OCI-LY1 (cell line): ENCODE measurements around the gene GMCL2.

ENCODE experiments used
- H2AFZ ChIP-seq: fragments of 200-600 bp; sonication (generic), shearing (Covaris generic); 2 replicates; pipeline ENCODE4 v1.6.0; 2014; ENCODE audit warnings: antibody characterized with exemption, mild to moderate bottlenecking, low read length
- H3F3A ChIP-seq: fragments of 200-600 bp; sonication (generic), shearing (Covaris generic); 2 replicates; pipeline ENCODE4 v1.6.0; 2014; ENCODE audit warnings: mild to moderate bottlenecking, antibody characterized with exemption, low read length, moderate library complexity; ENCODE audit not compliant: insufficient read depth
- H3K27ac ChIP-seq: fragments of 200-600 bp; sonication (generic); 2 replicates; pipeline ENCODE4 v1.5.1; 2014; ENCODE audit warnings: low read length, mixed run types, mild to moderate bottlenecking, low read depth; ENCODE audit not compliant: poor library complexity, severe bottlenecking
- H3K27me3 ChIP-seq: fragments of 200-600 bp; sonication (generic); 2 replicates; pipeline ENCODE4 v1.6.0; 2014; ENCODE audit warnings: antibody characterized with exemption, mild to moderate bottlenecking, low read length, moderate library complexity; ENCODE audit not compliant: insufficient read depth
- H3K36me3 ChIP-seq: fragments of 200-600 bp; sonication (generic); 2 replicates; pipeline ENCODE4 v1.6.1; 2014; ENCODE audit warnings: mild to moderate bottlenecking, antibody characterized with exemption, low read length, moderate library complexity, mixed read lengths; ENCODE audit not compliant: insufficient read depth
- H3K4me1 ChIP-seq: fragments of 200-600 bp; sonication (generic); 2 replicates; pipeline ENCODE4 v1.5.1; 2014; ENCODE audit warnings: mild to moderate bottlenecking, low read length, moderate library complexity; ENCODE audit not compliant: insufficient read depth, severe bottlenecking
- H3K4me2 ChIP-seq: fragments of 200-600 bp; sonication (generic), shearing (Covaris generic); 2 replicates; pipeline ENCODE4 v1.6.1; 2014; ENCODE audit warnings: low read length
- H3K4me3 ChIP-seq: fragments of 200-600 bp; sonication (generic); 2 replicates; pipeline ENCODE4 v1.5.1; 2014; ENCODE audit warnings: low read length, low read depth, mild to moderate bottlenecking, mixed read lengths; ENCODE audit not compliant: poor library complexity, severe bottlenecking
- H3K79me2 ChIP-seq: fragments of 200-600 bp; shearing (Covaris generic); 2 replicates; pipeline ENCODE4 v1.6.1; 2016; ENCODE audit warnings: mixed run types, low read length, mixed read lengths; ENCODE audit not compliant: insufficient read depth
- H3K9ac ChIP-seq: fragments of 200-600 bp; sonication (generic), shearing (Covaris generic); 2 replicates; pipeline ENCODE4 v1.6.1; 2014; ENCODE audit warnings: mild to moderate bottlenecking, low read length, mixed read lengths
- H3K9me2 ChIP-seq: fragments of 200-600 bp; sonication (generic), shearing (Covaris generic); 2 replicates; pipeline ENCODE4 v1.6.1; 2014; ENCODE audit warnings: low read depth, mild to moderate bottlenecking, low read length, mixed read lengths
- H3K9me3 ChIP-seq: fragments of 200-600 bp; shearing (Covaris generic); 2 replicates; pipeline ENCODE4 v1.6.1; 2014; ENCODE audit warnings: low read length, mixed read lengths
- H4K20me1 ChIP-seq: fragments of 200-600 bp; sonication (generic), shearing (Covaris generic); 2 replicates; pipeline ENCODE4 v1.6.0; 2016; ENCODE audit warnings: mild to moderate bottlenecking, low read length; ENCODE audit not compliant: insufficient read depth
- CTCF ChIP-seq: fragments of 200-600 bp; sonication (generic), shearing (Covaris generic); IDR thresholded peaks from 2 replicates; pipeline ENCODE4 v1.5.1; 2017; ENCODE audit warnings: mild to moderate bottlenecking, antibody characterized with exemption, low read length, moderate library complexity, mixed read lengths
- EZH2 ChIP-seq: fragments of 200-600 bp; sonication (generic), shearing (Covaris generic); IDR thresholded peaks from 2 replicates; pipeline ENCODE4 v1.8.0; 2017; ENCODE audit warnings: borderline replicate concordance, mixed run types, mild to moderate bottlenecking, antibody characterized with exemption, low read length, moderate library complexity, mixed read lengths

GMCL2 gene

GRCh38 chr5:178192787-178193186 is 5.6 kb upstream of the GMCL2 start:
- H3F3A ChIP-seq = no peaks in the 10 kb centered on the region
- H3K4me1 ChIP-seq = no peaks in the 10 kb centered on the region
- TF ChIP-seq EZH2 (no peak), CTCF (no peak)
- H3K4me2 ChIP-seq = no peak overlapping the region
- no peak overlapping the region for H3K4me3 ChIP-seq
- no peaks in the 10 kb centered on the region for H3K79me2 ChIP-seq
- H3K27me3 ChIP-seq = peaks cover 5% of the 10 kb centered on the region; the same call in 1 of the 2 replicates
- H2AFZ ChIP-seq = no peak overlapping the region
- H3K9me2 ChIP-seq = no peaks in the 10 kb centered on the region
- no peaks in the 10 kb centered on the region for H3K36me3 ChIP-seq
- H3K27ac ChIP-seq = no peak overlapping the region
- H4K20me1 ChIP-seq = no peaks in the 10 kb centered on the region
- no peaks in the 10 kb centered on the region for H3K9me3 ChIP-seq
- H3K9ac ChIP-seq = no peak overlapping the region

- Histone ChIP-seq H3K36me3 (no peaks in the 10 kb centered on the region), H3K27ac (no peak overlapping the region), H3K9me2 (no peaks in the 10 kb centered on the region), H3K27me3 (peaks cover 5% of the 10 kb centered on the region; the same call in 1 of the 2 replicates), H3K79me2 (no peaks in the 10 kb centered on the region), H2AFZ (no peak overlapping the region), H3K9ac (no peak overlapping the region), H3K9me3 (no peaks in the 10 kb centered on the region), H3K4me2 (no peak overlapping the region), H3K4me1 (no peaks in the 10 kb centered on the region), H3K4me3 (no peak overlapping the region), H4K20me1 (no peaks in the 10 kb centered on the region), H3F3A (no peaks in the 10 kb centered on the region)
- TF ChIP-seq CTCF = no peak
- no peak for TF ChIP-seq EZH2
These were observed 5.1 kb upstream of the GMCL2 start for GRCh38 chr5:178192244-178192643.

- Histone ChIP-seq H3K4me1 (no peaks in the 10 kb centered on the region), H3K4me2 (no peak overlapping the region), H3K4me3 (no peak overlapping the region), H4K20me1 (no peaks in the 10 kb centered on the region), H3K9ac (no peak overlapping the region), H3K27me3 (peaks cover 5% of the 10 kb centered on the region; the same call in 1 of the 2 replicates), H3K79me2 (no peaks in the 10 kb centered on the region), H3K36me3 (no peaks in the 10 kb centered on the region), H3K9me3 (no peaks in the 10 kb centered on the region), H3K9me2 (no peaks in the 10 kb centered on the region), H3K27ac (no peak overlapping the region), H2AFZ (no peak overlapping the region), H3F3A (no peaks in the 10 kb centered on the region)
- TF ChIP-seq EZH2 = no peak
- no peak for TF ChIP-seq CTCF
These were observed 4.5 kb upstream of the GMCL2 start for GRCh38 chr5:178191661-178192060.
